Body of pancreas (tissue), 4 donors: ENCODE data around the gene PAX2. TPM values are rescaled to one million over a fixed set of nuclear protein-coding genes. Genes with fewer than 3 reads are reported as not detected.
A peak's percentile ranks its signal among the peaks of the same experiment; 100 is the strongest.

Experiments used
- ATAC-seq: fragments of 150-250 bp; one replicate; pipeline ENCODE4 v1.9.1; 2016
- DNase-seq, 4 donors: peaks; one replicate each; pipeline ENCODE4 v3.0.0-alpha.2; 2019
- H3K27ac ChIP-seq, 4 donors: fragments of 200-600 bp; sonication (generic); 1 replicate in 3 of 4; 2 replicates in 1 of 4; pipeline versions ENCODE4 v1.5.1 to v1.6.1; 2016 to 2019; ENCODE audit warnings: mild to moderate bottlenecking in 1 of 4, mixed read lengths in 1 of 4, moderate library complexity in 1 of 4
- H3K27me3 ChIP-seq, 2 donors: fragments of 200-600 bp; sonication (generic); one replicate each; pipeline ENCODE4 v1.6.0; 2016; ENCODE audit warnings: mild to moderate bottlenecking in 1 of 2
- H3K36me3 ChIP-seq, 2 donors: fragments of 200-600 bp; sonication (generic); replicated peaks in 1 of 2; 2 replicates each; pipeline ENCODE4 v1.5.1; 2016; ENCODE audit warnings: low read depth in 2 of 2; ENCODE audit not compliant: insufficient read depth in 1 of 2
- H3K4me1 ChIP-seq: fragments of 200-600 bp; sonication (generic); one replicate; pipeline ENCODE4 v1.6.0; 2016
- H3K4me3 ChIP-seq, 2 donors: fragments of 200-600 bp; sonication (generic); 1 replicate in 1 of 2; 2 replicates in 1 of 2; pipeline ENCODE4 v1.5.1; 2016 to 2019
- H3K9me3 ChIP-seq, 3 donors: fragments of 200-600 bp; sonication (generic); 1 replicate in 2 of 3; 2 replicates in 1 of 3; pipeline ENCODE4 v1.5.1; 2016
- POLR2A ChIP-seq, 3 donors: fragments of 450-650 bp; IDR thresholded peaks; one replicate each; pipeline ENCODE4 v1.6.1; 2016; ENCODE audit warnings: antibody characterized with exemption in 3 of 3, mild to moderate bottlenecking in 2 of 3
- WGBS, 2 donors: methylation state at CpG; one replicate each; pipeline ENCODE4 v1.1.5; 2017; 5-methylcytosine and 5-hydroxymethylcytosine counted together
- intact Hi-C: fragments of 100-400 bp; cut with DNase I; formaldehyde crosslinking; loops from one replicate; pipeline ENCODE4 v1.15.1; 2023
- total RNA-seq, 2 donors: library from RNA; depleted of rRNA; stranded (reverse); fragments of >200 nt; gene quantifications; one replicate each; pipeline ENCODE4 v1.1.0, GENCODE V29; 2016
- TF ChIP-seq, protein P1 (sequence below), 7 experiments: fragments of 450-650 bp in 4 of 7; fragments of 200-600 bp in 3 of 7; sonication (generic) in 3 of 7; IDR thresholded peaks; one replicate each; pipeline ENCODE4 v1.5.1; 2016 to 2019; ENCODE audit warnings: antibody characterized with exemption in 7 of 7

PAX2 gene
- total RNA-seq, 2 donors from 2014 or later: under 0.01 TPM; not detected in 1

DNA sequence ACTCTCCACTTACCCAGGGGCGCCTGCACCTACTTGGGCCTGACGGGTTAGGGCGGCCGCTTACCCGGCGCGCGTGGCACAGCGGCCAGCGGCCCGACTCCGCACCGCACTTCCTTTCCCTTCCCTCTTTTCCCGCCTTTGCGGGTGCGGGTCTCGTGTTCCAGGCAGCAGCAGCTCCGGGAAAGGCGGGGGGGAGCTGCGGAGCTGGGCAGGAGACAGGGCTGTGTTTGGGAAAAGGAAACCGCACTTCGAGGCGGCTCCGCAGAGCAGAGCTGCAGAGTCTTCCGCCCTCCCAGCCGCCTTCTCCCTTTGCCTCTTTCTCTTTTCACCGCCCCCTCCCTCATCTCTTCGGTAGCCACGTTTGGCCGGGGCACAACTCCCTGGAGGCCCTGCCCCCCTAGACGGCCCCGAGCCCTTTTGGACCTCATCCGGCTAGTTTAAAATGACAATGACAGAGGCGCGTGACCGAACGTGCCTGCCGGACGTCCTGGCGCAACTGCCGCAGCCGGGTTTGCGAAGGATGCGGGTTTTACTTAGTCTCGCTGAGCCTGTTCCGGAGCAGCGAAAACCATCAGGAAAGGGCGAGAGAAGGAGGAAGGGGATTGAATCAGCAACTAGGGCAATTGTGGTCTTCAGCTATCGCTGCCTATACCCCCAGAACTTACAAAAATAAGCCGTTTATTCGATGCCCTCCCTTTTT, 7.9 kb upstream of the PAX2 start:
- TF ChIP-seq, protein P1, sequence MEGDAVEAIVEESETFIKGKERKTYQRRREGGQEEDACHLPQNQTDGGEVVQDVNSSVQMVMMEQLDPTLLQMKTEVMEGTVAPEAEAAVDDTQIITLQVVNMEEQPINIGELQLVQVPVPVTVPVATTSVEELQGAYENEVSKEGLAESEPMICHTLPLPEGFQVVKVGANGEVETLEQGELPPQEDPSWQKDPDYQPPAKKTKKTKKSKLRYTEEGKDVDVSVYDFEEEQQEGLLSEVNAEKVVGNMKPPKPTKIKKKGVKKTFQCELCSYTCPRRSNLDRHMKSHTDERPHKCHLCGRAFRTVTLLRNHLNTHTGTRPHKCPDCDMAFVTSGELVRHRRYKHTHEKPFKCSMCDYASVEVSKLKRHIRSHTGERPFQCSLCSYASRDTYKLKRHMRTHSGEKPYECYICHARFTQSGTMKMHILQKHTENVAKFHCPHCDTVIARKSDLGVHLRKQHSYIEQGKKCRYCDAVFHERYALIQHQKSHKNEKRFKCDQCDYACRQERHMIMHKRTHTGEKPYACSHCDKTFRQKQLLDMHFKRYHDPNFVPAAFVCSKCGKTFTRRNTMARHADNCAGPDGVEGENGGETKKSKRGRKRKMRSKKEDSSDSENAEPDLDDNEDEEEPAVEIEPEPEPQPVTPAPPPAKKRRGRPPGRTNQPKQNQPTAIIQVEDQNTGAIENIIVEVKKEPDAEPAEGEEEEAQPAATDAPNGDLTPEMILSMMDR (IDR thresholded peaks at IDR 0.05): no peak
- H3K27ac ChIP-seq: no peak overlapping the region
- H3K9me3 ChIP-seq: no peaks in the 10 kb centered on the region
- intact Hi-C loops: no loop called here
- peaks cover 30% of the 10 kb centered on the region for H3K4me1 ChIP-seq
- peaks cover 0 to 56% of the 10 kb centered on the region in 2 donors for H3K27me3 ChIP-seq
- 4 to 12% methylated on average over 51 of the region's 51 CpGs for WGBS, 2 donors
- ATAC-seq (no peak), DNase-seq (no peak)
- no peaks in the 10 kb centered on the region for H3K36me3 ChIP-seq
- peak overlapping the region in 1 of 2 donors; percentile 3 for H3K4me3 ChIP-seq

DNA sequence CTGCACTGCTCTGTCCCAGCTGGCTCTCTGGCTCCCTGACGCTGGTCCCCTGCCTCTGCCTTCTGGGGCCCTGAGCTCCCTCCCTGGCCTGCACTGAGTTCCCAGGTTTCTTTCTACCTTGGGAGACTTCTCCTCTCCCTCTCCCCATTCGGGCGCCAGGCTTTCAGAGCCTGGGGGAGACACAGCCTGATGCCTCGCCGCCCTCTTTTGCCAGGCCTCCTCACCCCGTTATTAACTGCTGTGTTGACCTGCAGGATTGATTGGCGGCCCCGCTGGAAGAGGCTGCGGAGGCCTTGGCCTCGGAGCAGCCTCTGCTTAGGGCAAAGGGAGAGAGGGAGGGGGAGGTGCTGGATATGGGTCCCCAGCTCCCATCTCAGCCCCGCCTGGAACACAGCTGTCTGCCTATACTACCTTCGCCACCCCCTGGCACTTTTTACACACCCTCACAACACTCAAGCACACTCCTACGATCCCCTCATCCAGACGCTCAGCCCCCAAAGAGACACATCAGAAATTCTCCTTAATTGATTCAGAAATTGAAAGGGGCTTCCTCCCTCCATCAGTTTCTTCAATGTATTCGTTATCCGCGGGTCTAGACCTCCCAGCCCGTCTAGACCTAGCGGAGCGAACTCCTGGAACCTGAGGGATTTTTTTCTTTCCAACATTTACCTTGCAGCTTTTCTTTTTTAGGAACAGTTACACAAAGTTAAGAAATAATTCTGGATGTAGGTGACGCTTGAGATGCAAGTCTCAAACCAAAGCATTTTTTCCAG, 7.1 kb upstream of the PAX2 start:
- ATAC-seq: no peak
- TF ChIP-seq, protein P1 (IDR thresholded peaks at IDR 0.05): no peak
- no peak for TF ChIP-seq POLR2A (IDR thresholded peaks at IDR 0.05)
- no peak overlapping the region for H3K27ac ChIP-seq
- H3K9me3 ChIP-seq: no peaks in the 10 kb centered on the region
- intact Hi-C loops: no loop called here
- WGBS, 2 donors: 14 to 21% methylated on average over 19 to 21 of the region's 21 CpGs
- no peak for DNase-seq
- peaks cover 30% of the 10 kb centered on the region for H3K4me1 ChIP-seq
- peaks cover 0 to 59% of the 10 kb centered on the region in 2 donors for H3K27me3 ChIP-seq
- no peak overlapping the region for H3K4me3 ChIP-seq
- H3K36me3 ChIP-seq: no peaks in the 10 kb centered on the region

DNA sequence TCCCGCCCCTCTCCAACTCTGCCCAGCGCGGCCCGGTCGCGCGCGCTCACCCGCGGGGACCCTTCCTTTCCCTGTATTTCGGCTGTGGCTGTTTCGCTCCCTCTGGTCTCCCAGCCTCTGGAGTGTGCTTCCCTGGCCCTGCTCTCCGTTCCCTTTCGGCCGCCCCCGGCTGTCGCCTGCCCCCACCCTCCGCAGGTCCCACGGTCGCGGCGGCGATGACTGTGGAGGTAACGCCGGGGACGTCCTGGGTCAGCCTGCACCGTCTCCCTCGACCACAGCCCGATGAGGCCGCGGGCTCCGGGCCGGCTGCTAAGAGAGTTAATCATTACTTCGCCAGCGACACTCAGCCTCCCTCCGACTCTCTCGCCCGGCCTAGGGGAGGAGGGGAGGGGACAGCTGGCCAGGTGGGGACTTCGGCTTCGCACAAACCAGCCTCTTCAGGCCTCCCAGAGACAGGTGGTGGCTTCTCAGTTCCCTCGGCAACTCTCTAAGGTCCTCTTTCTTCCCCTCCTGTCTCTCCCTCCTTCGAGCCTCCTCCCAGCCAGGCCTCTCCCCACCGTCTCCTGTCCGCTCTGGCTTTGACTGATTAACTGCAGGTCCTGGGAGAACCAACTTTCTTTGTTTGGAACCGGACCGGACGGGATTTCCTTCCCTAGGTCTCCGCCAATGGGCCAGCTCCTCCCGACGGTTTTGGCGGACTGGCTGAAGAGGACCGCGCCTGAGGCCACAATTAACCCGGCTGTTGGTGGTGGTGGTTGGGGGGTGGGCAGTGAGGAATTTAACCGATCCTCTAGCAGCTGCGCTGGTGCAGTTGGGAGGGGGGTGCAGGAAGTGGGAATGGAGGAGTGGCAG, 5.6 kb upstream of the PAX2 start:
- intact Hi-C loops: loop anchor here (10.0 kb wide), 1 partner anchor 175 kb away; no protein-coding TSS in a partner anchor
- H3K4me1 ChIP-seq: peaks cover 44% of the 10 kb centered on the region
- peaks cover 0 to 72% of the 10 kb centered on the region in 2 donors for H3K27me3 ChIP-seq
- no peak overlapping the region for H3K4me3 ChIP-seq
- 2 to 8% methylated on average over 37 to 53 of the region's 56 CpGs for WGBS, 2 donors
- ATAC-seq (peak; percentile 49), DNase-seq (peak in 3 of 4 donors; percentile 21 to 51 (median 41))
- no peak overlapping the region for H3K27ac ChIP-seq
- H3K36me3 ChIP-seq: no peaks in the 10 kb centered on the region
- TF ChIP-seq, protein P1 (IDR thresholded peaks at IDR 0.05): no peak
- TF ChIP-seq POLR2A (IDR thresholded peaks at IDR 0.05): no peak
- no peaks in the 10 kb centered on the region for H3K9me3 ChIP-seq

DNA sequence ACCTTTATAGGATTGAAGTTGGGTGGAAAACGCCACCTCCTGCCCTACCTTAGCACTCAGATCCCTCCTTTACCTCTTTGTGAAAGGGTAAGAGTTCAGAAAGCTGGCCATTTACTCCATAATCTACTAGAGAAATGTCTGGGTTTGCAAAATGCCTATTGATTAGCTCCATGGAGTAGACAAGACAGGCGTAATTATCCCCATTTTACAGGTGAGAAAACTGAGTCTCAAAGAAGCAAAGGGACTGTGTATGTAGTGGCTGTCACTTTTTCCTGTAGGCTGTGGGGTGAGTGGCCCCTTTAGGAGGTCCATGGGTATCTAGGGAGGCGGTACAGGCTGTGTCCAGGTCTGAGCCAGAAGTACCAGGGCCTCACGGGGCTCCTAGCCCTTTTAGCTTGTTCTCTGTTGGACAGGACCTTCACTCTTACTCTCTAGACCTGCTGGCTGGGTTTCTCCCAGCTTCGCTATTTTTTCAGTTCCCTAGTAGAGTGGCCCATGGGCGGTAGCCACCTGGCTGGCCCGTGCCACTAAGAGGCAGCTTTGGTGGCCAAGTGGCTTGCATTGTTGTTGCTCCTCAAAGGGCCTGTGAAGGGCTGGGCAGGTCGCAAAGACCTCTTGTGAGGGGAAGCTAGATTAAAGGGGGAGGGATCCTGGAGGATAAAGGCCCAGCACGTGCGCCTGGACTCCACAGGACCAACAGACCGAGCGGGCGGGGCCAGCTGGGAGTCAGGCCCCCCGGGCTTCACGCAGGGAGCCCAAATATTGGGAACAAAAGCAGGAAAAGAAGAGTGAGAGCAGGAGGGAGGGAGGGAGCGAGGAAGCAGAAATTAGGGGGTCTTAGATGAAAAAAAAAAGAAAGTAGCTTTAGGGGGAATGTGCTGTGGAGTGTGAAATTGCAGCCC, 4.7 kb upstream of the PAX2 start:
- DNase-seq (no peak), ATAC-seq (no peak)
- WGBS, 2 donors: 26 to 39% methylated on average over 16 of the region's 16 CpGs
- H3K27me3 ChIP-seq: peaks cover 0 to 78% of the 10 kb centered on the region in 2 donors
- no peaks in the 10 kb centered on the region for H3K9me3 ChIP-seq
- H3K4me1 ChIP-seq: peaks cover 54% of the 10 kb centered on the region
- TF ChIP-seq, protein P1 (IDR thresholded peaks at IDR 0.05): no peak
- no peak for TF ChIP-seq POLR2A (IDR thresholded peaks at IDR 0.05)
- H3K27ac ChIP-seq: no peak overlapping the region
- intact Hi-C loops: loop anchor here (10.0 kb wide), 1 partner anchor 176 kb away; no protein-coding TSS in a partner anchor
- H3K36me3 ChIP-seq: no peaks in the 10 kb centered on the region
- H3K4me3 ChIP-seq: no peak overlapping the region
